GM18867 (cell line): ENCODE results near the gene ABCD3.

ENCODE experiments used
- ATAC-seq: cut with Tn5 transposase; IDR thresholded peaks from one replicate; pipeline ENCODE4 v1.9.1; 2021; ENCODE audit warnings: mild to moderate bottlenecking, moderate library complexity; ENCODE audit not compliant: unreplicated experiment

Gene ABCD3

GRCh38 chr1:94526152-94526980 is 108.2 kb downstream of the ABCD3 start:
- ATAC-seq: no peak

DNA sequence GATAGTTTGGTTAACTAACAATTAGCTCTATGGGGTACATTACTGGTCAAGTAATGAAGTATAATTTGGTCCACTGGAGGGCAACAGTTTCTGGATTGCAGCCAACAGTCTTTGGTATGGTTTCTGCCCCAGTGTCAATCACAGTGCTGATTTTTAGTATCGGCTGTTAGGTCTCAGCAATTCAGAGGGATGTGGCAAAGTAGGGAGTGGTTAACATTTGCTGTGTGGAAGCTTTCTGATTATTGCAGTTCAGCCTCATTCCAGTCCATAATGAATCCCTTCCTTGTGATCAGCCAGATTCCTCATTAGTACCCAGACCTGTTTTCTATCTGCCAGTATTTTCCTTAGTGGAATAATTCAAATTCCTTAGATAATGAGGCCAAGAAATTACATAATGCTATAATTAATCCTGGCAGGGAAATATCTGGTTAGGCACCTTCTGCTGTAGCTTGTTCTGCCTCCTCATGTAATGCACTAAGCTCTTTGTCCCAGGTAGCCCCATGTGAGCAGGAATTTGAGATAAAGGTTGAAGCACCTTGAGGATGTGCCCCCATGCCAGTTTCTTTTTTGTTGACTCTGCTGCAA is 109.3 kb downstream of the ABCD3 start:
- no peak for ATAC-seq

GRCh38 chr1:94528299-94528698 is 110.1 kb downstream of the ABCD3 start:
- ATAC-seq: no peak

- no peak for ATAC-seq
Measured at GRCh38 chr1:94528826-94529225, 110.6 kb downstream of the ABCD3 start.

DNA sequence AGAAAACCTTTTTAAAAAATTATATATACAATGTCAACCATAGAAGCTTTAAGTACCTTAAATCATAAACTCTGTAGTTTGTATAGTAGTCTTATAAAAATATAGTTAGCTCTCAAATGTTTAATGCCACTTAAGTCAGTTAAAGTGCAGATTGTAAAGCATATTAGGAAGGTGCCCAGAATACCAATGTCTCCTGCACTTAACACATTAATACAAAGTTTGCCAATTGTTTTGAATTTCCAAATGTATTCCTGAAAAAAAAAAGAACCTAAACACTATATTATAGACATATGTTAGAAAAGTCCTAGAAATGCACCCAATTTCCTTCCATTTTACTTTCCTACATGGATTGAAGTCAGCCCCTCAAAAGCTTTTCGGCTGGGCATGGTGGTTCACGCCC is 111.2 kb downstream of the ABCD3 start:
- ATAC-seq: no peak

DNA sequence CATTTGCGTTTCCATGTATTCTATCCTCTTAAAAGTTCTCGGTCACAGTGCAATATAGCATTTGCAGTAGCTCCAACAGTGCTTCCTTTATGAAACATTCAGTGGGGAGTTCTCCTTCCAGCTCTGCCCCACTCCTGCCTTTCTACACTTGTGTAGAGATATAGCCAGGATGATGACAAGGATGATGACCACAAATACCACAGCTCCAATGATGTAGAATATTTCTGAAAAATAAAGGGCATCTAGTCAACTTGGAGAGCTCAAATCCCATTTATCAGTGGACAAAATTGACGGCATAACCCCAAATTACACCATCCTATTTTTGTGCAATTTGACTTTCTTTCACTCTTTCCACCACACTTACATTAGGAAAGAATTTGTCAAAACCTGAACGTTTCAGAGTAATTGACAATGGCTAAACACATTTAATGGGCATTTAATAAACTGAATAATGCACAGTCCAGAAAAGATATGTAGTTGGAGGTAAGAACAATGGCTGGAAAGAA is 112.2 kb downstream of the ABCD3 start:
- ATAC-seq: no peak

DNA sequence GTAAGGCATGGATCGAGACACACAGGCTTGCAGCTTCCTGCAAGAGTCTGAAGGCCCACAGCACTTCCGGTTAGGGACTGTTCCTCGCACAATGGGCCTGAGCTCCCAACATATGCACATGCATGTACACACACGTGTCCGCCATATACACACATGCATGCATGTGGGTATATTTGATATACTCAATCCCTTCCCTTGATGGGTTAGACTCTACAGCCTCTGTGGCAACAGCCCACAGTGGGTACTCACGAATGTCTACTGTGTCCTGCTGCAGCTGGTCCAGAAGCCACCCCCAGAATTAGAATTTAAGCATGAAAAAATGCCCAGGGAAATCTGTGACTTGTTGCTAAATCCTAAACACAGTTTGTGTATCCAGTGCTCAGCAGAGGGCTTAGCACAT is 113.5 kb downstream of the ABCD3 start:
- ATAC-seq: no peak

- no peak for ATAC-seq
Measured at GRCh38 chr1:94532077-94532476, 113.9 kb downstream of the ABCD3 start.

- no peak for ATAC-seq
Measured at GRCh38 chr1:94535095-94535494, 116.9 kb downstream of the ABCD3 start.

DNA sequence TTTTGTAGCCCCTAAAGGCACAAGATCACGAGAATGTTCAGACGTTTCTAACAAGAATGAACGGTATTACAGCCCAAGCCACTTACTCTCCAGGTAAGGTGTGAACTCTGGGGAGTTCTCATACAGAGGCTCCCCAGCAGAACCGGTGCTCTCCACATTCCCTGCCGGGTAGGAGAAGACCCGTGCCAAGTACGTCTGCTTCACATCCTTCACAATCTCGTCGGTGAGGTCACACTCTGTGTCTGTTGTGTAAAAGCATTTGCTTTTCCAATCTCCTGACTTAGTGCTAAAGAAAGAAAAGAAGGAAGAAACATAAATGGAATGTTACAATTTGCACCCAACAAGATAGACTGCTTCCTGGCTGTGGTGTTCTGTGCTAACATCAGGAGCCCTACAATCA is 117.7 kb downstream of the ABCD3 start:
- no peak for ATAC-seq

GRCh38 chr1:94537254-94537653 is 119.1 kb downstream of the ABCD3 start:
- ATAC-seq: no peak

GRCh38 chr1:94538243-94538827 is 120.1 kb downstream of the ABCD3 start:
- no peak for ATAC-seq

DNA sequence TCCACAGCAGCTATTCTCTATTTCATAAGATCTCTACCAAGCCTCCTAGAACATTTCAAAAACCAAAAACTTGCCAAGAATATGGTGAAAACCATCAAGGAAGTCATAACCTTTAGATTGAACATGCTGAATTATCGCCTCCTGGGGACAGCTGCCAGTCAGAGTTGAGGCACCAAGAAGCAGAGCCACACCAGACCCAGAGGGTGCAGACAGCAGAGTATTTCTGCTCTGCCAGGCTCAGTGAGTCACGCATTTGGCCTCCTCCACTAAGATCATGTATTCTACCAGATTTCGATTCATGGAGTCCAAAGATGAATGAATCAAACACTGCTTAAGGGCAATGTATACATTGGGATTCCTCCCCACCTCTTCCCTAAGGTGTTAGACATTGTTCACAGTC is 121.3 kb downstream of the ABCD3 start:
- ATAC-seq: no peak

DNA sequence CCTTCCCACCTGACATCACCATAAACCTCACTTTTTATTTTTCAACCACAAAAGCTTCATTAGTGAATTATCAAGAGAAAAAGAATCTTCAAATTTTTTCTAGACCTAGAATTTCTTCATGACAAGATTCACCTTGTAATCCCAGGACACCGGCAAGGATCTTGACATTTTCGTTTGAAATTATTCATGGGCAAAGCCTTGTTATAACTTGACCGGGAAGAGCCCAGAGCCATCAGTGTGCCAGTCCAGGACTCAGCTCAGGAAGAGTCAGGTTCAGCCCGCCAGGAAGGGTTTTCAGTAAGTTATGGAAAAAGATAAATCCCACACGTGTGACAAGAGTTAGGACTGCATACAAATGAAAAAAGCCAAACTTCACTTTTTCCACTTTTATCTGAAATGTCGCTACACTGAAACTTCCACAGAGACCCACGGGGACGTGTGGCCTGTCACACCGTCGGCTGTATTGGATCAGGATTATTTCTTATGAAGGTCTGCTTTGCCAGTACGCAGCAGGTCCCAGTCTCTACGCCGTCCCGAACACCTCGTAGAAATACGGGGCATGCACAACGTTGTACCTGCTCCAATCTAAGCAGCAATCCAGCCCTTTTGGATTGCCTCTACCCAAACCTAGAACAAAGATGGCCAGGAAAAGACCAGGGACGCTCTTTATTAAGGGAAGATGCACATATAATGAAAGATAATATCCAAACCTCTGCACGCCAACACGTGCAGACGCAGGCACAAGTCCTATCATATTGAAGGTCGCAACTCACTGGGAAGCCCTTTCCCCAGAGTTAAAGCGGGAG is 122.5 kb downstream of the ABCD3 start:
- ATAC-seq: no peak

- peak; percentile 77 for ATAC-seq
Measured at GRCh38 chr1:94541246-94542087, 123.3 kb downstream of the ABCD3 start, which contains the start of gene F3. Gene F3, minus strand, starts transcription at chr1:94541759. Its CDS starts 123 bp downstream, at chr1:94541636.

DNA sequence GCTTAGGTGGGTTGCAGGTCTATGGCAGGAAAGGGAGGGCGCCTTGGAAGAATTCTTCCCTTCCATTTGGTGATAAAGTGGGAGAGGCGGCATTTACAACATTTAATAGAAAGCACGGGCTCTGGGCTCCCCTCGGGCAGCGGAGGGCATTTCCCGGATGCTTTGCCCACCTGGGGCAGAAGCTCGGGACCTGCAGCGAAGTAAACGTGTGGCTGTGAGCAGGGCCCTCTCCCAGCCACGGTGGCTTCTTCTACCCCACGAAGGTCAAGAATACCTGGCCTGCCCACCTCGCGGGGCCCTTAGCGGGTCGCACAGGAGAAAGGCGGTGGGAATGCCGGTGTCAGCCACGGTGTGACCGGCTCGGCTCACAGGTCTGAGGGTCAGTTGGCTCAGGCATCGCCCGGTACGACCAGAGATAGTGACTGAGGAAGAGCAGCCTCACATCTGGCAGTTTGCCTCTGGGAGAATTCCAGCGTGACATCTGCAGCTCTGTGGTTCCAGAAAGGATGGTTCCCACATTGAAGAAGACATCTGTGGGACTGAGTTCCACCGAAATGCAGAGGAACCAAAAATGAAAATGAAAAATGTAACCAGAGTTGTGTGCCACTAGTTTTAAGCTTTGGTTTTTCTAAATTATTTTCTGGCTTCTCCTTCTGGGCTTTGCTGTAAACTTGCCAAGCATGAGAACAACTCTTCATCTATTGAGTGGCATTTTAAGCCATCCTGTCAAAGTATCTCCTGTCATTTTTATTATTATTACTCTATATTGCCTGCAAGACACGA is 124.1 kb downstream of the ABCD3 start:
- ATAC-seq: peak; percentile 28

DNA sequence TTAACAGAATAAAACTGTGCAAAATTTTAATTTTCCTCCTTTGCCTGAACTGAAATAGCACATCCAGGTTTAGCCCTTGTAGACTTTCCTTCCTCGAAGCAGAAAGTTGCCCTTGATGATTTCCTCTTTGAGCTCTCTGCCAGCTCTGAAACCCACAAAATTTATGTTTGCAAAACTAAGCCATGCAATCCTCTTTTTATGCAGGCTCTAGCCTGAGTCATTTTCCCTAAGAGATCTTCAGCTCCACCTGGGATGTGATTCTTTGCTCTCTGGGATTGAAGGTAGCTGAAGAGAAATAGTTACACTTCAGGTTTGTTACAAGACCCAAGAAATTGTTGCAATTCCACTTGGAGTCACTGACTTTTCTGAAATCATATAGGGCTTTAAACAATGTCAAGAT is 124.8 kb downstream of the ABCD3 start:
- no peak for ATAC-seq

DNA sequence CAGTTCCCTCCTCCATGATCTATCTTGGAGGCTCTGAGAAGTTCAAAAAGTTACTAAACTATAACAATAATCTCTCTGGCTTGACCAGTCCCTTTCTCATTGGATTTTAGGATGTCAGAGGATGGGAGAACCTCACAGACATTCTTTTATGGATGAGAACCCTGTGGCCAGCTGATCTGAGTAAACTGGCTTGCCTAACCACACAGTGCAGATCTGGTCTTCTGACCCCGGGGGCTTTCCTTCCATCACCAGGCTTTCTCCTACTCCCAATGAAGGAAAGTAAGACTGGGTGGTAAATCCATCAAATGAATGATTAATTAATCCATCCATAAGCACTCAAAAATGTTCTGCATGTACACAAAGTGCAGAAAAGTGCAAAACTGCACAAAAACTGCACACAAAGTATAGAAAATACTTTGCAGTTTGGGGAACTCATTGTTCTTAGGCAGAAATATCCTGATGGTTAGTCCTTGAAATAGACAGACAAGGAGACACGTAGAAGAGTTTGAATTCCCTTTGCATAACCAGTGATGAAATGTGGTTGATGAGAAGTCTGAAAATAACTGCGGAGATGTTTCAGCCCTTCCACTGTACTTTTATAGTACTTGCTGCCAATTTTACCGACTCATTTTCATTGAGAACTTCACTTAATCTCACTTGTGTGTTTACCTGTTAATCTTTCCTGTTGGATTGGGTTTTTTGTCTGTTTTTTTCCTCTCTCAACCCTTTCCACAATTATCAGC is 125.9 kb downstream of the ABCD3 start:
- ATAC-seq: no peak
